SK-N-SH (cell line): ENCODE results near the gene B4GALNT3.

Experiments used
- CTCF ChIP-seq: fragments of 200-600 bp; sonication (generic); IDR thresholded peaks from 2 replicates; pipeline ENCODE4 v1.6.1; 2017; ENCODE audit warnings: antibody characterized with exemption, mild to moderate bottlenecking, moderate library complexity
- MAX ChIP-seq: IDR thresholded peaks from 2 replicates; pipeline ENCODE4 v1.4.0; 2012; ENCODE audit warnings: low read depth
- MEF2A ChIP-seq: IDR thresholded peaks from 2 replicates; pipeline ENCODE4 v1.4.0; 2012; ENCODE audit warnings: low read depth, borderline replicate concordance

GRCh38 chr12:527241-527640 lies 67.5 kb downstream of the B4GALNT3 start:
- TF ChIP-seq CTCF (no peak), MAX (no peak), MEF2A (no peak)
